Cardiac septum (tissue), 1 donor: ENCODE data around the gene POC1A. TPM values are rescaled to one million over a fixed set of nuclear protein-coding genes. Genes with fewer than 3 reads are reported as not detected.

ENCODE experiments used
- DNase-seq: peaks from one replicate; pipeline ENCODE4 v3.0.0-alpha.2; 2020; ENCODE audit warnings: low spot score
- intact Hi-C: fragments of 100-400 bp; cut with DNase I; formaldehyde crosslinking; loops from one replicate; pipeline ENCODE4 v1.14.0; 2022
- total RNA-seq: library from RNA; stranded (reverse); fragmentation: NEBNext Ultra II Directional; extraction: Animal tissue kit (Norgen Biotek cat#: 25700); gene quantifications from one replicate; pipeline ENCODE4 v1.2.1, GENCODE V29; 2021
- donor health status: DM: no; HTN: no; CAD: no.

Gene POC1A
- total RNA-seq, 1 donor from 2014 or later = 1.5 TPM

DNA sequence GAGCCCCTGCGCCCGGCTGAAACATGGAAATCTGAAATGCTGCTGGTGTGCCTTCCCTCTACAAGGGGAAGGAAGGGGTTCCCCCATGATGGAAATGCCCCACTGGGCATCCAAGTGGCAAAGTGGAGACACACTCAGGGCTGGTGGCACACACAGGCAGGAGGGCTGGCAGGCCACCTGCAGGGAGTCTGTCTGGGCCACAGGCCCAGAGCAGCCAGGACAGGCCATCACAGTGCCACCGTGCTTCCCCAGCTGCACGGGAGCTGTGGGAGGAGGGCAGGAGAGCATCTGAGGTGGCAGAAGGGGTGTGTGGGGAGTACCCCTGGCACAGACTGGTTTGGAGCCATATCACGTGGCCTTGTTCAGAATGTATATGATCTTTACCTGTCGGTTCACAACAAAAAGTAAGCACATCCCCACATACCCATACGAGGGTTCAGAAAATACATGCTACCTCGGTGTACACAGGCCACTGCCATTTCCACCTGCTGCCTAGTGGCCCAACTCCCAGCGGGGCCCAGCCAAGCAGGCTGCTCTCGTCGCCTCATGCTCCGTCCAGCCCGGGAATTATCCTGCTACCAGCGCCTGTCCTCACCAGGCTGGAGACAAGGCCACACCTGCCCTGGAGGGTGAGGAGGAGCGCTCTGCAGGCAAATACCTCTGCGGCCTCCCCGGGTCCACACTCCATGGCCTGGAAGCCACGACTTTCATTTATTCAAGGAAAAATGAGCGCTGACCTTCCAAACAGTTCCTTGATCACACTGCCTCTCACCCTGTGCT, 75.3 kb downstream of the POC1A start:
- no peak for DNase-seq
- intact Hi-C loops = no loop called here

DNA sequence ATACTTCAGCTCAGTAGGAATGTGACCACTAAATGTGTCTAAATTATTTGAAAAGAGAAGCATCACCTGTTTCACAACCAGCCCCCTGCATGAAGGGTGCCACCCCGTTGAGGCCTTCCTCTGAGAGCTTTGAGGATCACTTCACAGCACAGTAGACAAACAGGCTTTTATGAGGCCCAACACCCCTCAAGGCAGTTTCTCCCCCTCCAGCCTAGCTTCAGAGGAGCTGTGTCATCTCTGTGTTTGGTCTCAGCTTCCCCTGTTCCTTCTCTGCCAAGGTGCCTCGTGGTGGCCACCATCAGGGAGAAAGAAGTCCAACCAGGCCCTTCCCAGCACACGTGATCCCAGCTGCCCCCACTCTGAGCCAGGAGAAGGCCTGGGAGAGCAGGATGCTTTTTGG, 76.3 kb downstream of the POC1A start:
- DNase-seq = no peak
- intact Hi-C loops = no loop called here

DNA sequence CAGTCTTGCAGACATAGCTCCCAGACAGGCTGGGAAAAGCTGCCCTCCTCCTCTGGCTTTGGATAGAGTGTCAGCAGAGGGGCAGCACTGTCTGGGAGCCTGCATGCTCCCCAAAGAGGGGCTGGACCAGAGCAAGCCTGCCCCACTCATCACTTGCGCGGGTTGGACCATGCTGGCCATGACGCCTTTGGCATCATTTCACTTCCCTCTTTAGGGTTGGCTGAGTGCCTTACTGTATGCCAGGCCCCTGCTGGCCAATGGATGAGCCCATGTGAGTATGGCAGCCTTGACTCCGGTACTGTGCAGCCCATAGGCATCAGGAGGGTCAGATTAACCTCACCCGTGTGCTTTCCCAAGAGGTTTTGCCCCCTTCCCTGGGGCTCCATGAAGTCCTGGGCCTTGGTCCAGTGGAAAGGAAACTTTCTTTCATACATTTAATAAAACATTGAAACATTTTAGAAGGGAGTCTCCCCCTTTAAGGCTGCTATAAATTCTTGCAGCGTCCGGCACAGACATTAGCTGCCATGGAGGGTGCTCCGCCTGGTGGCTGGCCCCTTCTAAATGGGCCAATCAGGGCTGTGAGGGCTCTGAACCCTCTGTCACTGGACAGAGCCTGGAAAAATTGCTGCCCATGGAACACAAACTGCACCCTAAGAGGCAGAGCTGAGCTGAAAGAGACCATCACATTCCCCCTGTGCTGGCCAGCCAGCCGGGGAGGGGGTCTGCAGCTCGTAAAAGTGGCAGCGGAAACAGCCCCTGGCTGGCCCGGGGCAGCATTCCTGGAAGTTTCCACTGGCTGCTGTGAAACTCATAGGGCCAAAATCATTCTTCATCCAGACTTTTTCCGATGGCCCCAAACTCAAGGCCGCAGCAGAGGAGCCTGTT, 77.1 kb downstream of the POC1A start:
- intact Hi-C loops = no loop called here
- DNase-seq = no peak

DNA sequence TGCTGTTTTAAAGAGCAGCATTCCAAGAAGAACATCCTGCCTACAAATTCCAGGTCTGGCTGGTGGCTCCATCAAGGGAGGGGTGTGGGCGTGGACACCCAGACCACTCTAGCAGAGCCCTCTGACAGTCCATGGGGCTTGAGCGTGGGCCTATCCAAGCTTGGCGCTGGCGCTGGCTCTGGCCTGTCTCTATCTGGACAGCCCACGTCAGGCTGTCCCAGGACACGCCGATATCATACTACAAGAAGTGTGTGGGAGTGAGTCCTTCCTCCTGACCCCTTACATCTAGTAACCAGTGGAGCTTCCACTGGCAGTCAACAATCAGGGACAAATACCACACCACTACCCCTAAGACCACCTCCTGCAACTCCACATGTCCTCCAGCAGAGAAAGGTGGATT, 80.7 kb downstream of the POC1A start:
- DNase-seq = no peak
- intact Hi-C loops = no loop called here

DNA sequence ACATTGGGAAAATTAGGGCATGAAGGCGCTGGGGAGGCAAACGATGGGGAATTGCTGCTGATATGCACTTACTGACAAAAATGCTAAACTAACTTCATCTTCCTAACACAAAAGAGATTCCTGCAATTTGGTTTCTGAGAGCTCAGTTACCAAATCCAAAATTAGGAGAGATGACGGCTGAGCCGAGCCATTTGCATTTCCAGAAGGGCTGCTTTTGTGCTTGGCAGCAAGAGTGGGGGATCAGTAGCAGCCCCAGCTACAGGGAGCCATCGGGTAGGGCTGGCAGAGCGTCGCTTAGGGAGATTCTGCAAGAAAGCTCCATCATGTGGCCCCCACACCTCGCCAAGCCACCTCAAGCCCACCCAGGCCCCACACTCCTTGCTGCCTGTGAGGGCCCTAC, 81.8 kb downstream of the POC1A start:
- intact Hi-C loops = no loop called here
- no peak for DNase-seq

DNA sequence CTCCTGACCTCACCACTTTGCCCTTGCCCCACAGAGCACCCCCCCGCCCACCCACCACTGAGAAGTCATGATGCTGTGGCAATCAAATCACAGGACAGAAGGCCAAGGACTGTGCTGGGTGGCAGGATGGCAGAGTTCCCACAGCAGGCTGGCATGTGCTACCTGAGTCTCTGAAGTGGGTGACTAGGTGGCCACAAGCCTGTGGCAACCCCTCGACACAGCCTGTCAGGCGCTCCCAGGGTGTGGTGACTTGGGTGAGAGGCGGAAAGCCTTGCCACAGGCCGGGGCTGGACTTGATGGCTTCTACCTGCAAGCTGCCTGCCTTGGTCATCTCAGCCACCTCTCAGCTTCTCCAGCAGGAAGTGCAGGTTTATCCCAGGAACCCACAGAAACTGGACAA, 82.2 kb downstream of the POC1A start:
- no peak for DNase-seq
- intact Hi-C loops = no loop called here

DNA sequence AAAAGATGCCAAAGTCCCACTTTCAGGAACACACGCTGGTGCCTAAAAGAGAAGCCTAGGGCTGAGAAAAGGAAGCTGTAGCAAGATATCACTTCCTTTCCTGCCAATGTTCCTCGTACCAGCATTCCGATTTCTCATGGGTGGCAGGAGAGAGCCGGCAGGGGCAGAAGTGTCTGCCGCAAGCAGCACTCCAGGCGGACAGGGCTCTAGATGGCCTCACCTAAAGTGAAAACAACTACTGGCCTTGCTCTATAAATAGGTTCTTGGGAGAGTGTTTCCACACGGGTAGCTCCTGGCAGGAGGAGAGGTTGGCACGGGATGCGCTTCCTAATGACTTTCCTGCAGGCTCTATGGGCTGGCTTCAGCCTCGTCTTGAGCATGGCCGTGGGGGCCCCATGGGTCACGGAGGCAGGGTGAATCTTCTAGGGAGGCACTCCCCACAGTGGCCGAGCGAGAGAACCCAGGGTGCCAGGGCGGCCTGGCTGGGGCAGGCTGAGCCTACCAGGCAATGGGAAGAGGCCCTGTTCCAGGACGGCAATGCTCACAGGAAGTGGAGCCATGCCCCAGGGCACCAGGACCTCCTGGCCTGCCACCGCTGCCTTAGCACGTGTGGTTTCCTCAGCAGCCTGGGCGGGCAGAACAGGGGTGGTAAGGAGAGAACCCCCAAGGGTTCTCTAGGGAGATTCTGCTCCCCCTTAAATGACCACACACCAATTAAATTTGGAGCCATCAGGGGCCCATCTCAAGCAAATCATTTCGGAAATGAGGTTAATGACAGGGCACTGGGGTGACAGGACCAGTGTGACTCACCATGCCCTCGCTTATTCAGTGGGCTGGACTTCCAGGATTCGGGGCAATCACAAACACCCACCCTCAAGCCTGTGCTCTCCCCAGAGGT, 83.2 kb downstream of the POC1A start:
- intact Hi-C loops = no loop called here
- DNase-seq = no peak

DNA sequence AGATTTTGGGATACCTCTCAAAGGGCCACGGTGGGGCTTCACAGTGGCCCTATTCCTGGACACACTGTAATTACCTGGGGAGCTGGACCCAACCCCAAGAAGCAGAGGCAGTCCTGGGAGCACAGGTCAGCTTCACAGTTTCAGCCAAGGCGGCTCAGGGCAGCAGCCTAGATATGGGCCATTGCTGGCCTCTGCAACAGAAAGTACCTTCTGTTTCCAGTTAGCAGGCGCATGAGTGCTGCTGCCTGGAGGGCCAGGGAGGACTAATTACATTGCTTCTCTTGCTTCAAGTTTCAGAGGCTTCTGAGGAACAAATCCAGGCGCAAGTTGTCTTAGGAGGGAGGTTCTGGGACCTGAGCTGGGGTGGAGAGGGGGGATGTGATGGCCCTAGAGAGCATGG, 84.4 kb downstream of the POC1A start:
- no peak for DNase-seq
- intact Hi-C loops = no loop called here

DNA sequence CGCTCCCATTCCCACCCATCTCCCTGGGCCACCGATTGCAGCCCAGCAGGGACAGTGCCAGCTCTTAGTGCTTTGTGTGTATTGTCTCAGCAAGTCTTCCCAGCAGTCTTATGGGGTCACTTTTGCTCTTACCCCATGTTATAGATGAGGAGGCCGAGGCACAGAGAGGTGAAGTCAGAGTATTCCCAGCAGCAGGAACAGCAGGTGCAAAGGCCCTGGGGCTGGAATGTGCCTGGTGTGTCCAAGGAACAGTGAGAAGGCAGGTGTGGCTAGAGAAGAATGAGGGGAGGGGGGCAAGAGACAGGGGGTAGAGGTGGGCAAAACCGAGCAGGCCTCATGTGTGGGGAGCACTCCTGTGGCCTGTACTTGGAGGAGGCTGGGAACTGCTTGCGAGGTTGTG, 85.1 kb downstream of the POC1A start:
- intact Hi-C loops = no loop called here
- DNase-seq = no peak

DNA sequence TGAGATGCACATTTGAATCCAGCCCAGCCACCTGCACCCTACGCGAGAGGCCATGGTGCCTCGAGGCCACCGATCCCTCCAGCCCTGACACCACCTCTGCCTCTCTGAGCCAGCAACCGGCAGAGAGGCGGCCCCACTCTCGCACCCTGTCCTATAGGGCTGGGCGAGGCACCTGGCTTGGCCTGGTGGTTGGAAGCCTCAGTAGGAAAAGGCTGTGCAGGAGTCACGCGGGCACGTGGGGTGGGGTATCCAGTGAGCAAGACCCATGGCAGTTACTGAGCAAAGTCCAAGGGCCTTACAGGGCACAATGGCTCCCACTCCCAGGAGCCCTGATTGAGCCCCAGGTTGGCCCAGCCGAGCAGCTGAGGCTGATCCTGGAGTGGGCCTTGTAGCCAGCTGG, 85.5 kb downstream of the POC1A start:
- intact Hi-C loops = no loop called here
- DNase-seq = no peak

DNA sequence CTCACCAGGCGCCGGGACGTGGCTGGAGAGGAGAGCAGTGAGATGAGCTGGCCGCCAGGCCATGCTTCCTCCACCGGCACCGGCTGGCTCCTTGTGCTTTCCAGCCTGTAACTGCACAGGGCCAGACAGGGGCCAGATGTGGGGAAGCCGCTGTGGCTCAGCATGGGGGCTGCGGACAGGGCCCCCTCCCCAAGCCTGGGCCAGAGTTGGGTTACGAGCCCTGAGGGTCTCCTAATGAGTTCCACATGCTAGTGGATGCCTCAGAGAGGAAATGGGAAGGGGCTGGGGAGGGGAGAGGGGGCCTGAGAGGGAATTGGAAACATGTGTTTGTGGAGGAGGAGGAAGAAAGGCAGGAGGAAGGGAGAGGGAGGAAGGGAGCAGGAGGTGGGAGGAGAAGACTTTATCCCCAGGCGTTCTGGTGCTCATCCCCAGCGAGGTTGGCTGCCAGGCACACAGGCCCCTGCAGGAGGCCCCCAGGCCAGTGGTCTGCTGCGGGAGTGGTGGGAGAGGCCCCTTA, 86.1 kb downstream of the POC1A start:
- intact Hi-C loops = no loop called here

DNA sequence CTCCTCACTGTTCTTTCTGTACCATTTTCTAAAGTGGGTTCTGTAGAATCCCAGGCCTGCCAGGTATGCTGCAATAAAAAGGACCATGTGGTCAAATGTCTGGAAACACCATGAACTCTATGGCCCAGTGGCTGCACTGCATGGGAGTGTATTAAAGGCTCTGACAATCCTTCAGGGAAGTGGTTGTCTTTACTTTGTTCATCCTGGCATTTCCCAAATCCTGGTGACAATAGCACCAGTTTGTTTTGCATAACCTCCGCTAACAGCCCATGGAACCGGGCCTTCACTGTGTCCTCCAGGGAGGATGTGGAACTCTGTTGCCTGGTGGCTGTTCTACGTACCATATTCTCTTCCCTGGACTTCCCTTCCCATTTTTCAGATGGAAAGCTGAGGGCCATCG, 86.7 kb downstream of the POC1A start:
- no peak for DNase-seq
- intact Hi-C loops = no loop called here

More for the DNA sequence above, 86.1 kb downstream of the POC1A start:
- no peak for DNase-seq

DNA sequence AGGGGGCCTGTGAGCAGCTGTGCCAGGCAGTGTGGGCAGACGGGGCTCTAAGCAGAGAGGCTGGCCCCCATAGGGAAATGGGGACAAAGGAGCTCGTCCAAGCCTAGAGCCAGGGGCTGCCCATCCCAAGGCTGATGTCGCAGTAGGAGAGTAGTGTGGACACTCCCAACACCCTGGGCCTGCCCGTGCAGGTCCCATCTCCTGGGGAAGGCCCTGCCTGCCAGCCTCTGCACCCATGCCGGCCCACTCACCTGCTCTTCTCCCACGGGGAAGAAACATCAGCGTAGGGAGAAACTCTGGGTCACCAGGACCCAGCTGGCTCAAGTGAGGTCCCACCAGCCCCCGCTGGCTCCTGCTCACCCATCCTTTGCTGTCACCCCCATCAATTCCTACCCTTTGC, 87.2 kb downstream of the POC1A start:
- no peak for DNase-seq
- intact Hi-C loops = no loop called here

DNA sequence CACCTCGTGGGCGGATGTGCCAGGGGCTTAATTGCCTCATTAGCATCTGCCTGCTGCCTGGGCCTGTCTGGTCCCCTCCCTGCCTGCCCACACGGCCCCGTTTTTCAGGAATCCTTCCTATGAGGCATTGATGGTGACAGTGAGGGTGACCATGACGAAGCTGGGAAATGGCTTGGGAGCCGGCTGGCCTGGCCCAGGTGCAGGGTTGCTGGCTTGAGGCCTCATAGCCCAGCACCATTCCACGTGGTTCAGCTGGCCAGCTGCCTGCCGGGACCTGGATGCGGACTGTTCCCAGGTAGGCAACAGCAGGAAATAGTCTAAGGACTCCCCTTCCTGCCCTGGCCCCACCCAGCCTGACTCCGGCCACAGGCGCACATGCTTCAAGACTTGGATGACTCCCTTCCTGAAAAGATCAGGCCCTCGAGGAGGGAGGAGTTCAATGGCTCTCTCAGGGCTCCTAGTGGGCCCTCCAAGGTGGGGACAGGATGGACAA, 88.9 kb downstream of the POC1A start:
- DNase-seq = no peak
- intact Hi-C loops = no loop called here

DNA sequence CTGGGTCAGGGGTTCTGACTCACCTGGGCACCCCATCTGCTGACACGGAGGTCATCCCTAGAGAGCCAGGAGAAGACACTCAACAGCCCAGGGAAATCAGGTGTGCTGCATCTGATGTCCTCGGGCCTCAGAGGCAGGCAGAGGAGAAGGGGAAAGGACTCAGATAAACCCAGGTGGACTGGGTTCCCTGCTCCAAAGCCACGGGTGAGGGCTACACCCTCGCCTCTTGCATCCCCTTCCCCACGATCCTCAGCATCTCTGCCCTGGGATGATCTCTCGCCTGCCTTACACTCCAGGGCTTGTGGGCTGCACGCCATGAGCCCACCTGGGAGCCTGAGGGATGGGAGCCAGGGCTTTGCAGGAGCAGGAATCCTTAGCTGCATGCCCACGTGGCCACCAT, 89.7 kb downstream of the POC1A start:
- no peak for DNase-seq
- intact Hi-C loops = no loop called here

DNA sequence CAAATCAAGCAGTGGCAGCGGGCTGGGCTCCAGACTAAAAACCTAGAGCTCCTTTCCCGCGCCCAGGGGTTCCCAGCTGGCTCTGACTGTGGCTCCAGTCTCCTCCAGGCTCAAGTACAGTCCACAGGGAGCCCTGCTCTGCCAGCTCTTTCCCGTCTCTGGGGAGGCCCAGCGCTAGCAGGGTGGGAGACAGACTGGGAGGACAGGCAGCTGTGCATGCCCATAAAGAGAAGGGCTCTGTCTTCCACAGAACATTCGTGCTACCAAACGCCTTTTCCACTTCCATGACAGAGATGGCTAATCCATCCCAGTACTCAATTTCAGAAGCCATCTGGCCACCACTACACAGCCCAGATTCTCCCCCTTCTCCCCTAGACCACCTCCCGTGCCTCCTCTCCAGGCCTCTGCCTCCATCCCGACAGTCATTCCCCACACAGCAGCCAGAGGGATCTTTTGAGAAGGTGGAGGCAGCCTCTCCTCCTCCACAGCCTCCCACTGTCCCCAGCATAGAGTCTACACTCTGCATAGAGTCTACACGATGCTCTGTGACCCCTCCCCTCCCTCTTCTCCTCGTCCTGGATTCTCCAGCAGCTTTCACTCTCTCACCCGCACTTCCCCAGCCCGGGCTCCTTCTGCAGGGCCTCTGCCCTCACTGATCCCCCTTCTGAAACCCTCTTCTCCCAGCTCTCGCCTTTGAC, 91.0 kb downstream of the POC1A start:
- intact Hi-C loops = no loop called here
- no peak for DNase-seq

DNA sequence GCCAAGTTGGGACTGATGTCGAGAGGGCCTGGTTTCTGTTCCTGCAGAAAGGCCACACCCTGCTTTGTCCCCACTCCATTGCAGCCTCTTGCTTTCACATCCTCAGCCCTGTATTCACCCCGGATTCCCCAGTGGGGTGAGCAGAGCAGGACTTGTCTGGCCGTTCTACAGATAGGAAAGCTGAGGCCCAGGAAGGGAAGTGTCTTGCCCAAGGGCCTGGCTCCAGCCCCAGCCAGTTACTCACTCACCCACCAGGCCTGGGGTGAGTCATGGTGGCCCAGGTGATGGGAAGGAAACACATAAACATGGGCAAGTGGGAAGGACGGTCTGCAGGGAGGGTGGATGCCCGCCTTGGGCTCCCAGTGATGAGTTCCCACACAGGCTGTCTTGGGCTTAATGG, 91.7 kb downstream of the POC1A start:
- DNase-seq = no peak
- intact Hi-C loops = no loop called here

DNA sequence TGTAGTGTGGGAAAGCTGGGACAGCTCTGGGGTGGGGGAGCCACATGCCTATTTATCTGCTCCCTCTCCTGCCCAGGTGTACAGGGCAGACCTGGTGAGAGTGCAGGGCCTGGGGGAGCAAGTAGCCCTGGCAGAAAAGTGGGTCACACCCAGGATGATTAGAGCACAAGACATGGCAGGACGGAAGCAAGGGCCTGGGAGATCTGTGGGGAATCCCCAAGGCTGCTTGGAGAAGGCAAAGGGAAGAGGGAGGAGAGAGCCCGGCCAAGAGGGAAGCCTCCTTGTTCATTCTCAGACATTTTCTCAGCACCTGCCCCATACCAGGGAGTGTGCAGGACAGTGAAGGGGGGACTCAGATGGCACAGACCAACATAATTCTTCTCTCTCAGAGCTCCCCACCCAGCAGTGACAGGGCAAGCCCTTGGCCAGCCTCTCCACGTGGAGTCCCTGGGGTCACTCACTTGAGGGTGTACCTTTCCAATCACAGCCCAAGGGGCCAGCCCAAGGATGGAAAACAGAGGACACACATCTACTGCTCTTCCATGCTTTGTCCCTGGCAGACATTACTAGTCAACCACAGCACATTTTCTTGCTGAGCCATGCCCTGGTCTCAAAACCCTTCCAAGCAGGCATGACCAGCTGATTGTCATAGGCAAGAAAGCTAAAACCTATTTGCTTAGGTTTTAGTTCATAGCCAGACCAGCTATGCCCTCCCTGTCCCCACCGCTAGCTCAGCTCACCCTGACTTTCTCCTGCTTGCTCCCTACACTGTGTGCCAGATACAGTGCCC, 92.9 kb downstream of the POC1A start:
- intact Hi-C loops = no loop called here

More for the DNA sequence above, 92.9 kb downstream of the POC1A start:
- DNase-seq = no peak
